ENCODE measurements around the gene THSD7B.

GRCh38 chr2:137133225-137133624 lies 367.9 kb downstream of the THSD7B start:
- TF ChIP-seq POLR2AphosphoS5 (IDR thresholded peaks at IDR 0.05; ENCODE audit: borderline replicate concordance, low read depth, low read length) (no peak), EZH2 (IDR thresholded peaks at IDR 0.05) (no peak), FOXP2 (optimal IDR thresholded peaks at IDR 0.05; ENCODE audit: control extremely low read depth, extremely low read length, insufficient read depth) (no peak)
